Right atrium auricular region (tissue), 2 donors: Measurements from ENCODE around the gene PRSS38. TPM values are rescaled to one million over a fixed set of nuclear protein-coding genes. Genes with fewer than 3 reads are reported as not detected.

Source experiments
- DNase-seq: peaks from one replicate; pipeline ENCODE4 v3.0.0-alpha.2; 2019; ENCODE audit warnings: low spot score
- H3K27ac ChIP-seq, 2 donors: fragments of 200-600 bp; sonication (generic); 1 replicate in 1 of 2; 2 replicates in 1 of 2; pipeline ENCODE4 v1.5.1; 2016 to 2019
- H3K27me3 ChIP-seq, 2 donors: fragments of 200-600 bp; sonication (generic); one replicate each; pipeline versions ENCODE4 v1.5.1 to v1.6.0; 2017 to 2019
- H3K36me3 ChIP-seq: fragments of 200-600 bp; sonication (generic); one replicate; pipeline ENCODE4 v1.5.1; 2016
- H3K4me1 ChIP-seq, 2 donors: fragments of 200-600 bp; sonication (generic); one replicate each; pipeline versions ENCODE4 v1.5.1 to v1.6.0; 2017 to 2019
- H3K4me3 ChIP-seq, 2 donors: fragments of 200-600 bp; sonication (generic); 1 replicate in 1 of 2; 2 replicates in 1 of 2; pipeline ENCODE4 v1.5.1; 2017 to 2019; ENCODE audit warnings: mild to moderate bottlenecking in 1 of 2, moderate library complexity in 1 of 2
- H3K9me3 ChIP-seq, 2 donors: fragments of 200-600 bp; sonication (generic); one replicate each; pipeline ENCODE4 v1.5.1; 2019
- CTCF ChIP-seq, 2 donors: fragments of 200-600 bp; sonication (generic); IDR thresholded peaks; one replicate each; pipeline ENCODE4 v1.5.1; 2019; ENCODE audit warnings: antibody characterized with exemption in 2 of 2
- total RNA-seq, 2 donors: library from RNA; depleted of rRNA; stranded (reverse); fragments of >200 nt; gene quantifications; one replicate each; pipeline ENCODE4 v1.1.0, GENCODE V29; 2016

PRSS38 gene
- total RNA-seq, 2 donors from 2014 or later: not detected

- no peak for TF ChIP-seq CTCF (IDR thresholded peaks at IDR 0.05)
- no peaks in the 10 kb centered on the region for H3K4me1 ChIP-seq
- H3K36me3 ChIP-seq: no peaks in the 10 kb centered on the region
- H3K9me3 ChIP-seq: peaks cover 5 to 24% of the 10 kb centered on the region in 2 donors
- no peak overlapping the region for H3K4me3 ChIP-seq
- H3K27me3 ChIP-seq: no peaks in the 10 kb centered on the region
- no peak overlapping the region for H3K27ac ChIP-seq
- no peak for DNase-seq
These were observed 6.4 kb upstream of the PRSS38 start for GRCh38 chr1:227809026-227809425.

- H3K4me1 ChIP-seq: no peaks in the 10 kb centered on the region
- peaks cover 5 to 19% of the 10 kb centered on the region in 2 donors for H3K9me3 ChIP-seq
- TF ChIP-seq CTCF (IDR thresholded peaks at IDR 0.05): no peak
- H3K27me3 ChIP-seq: no peaks in the 10 kb centered on the region
- DNase-seq: no peak
- H3K4me3 ChIP-seq: no peak overlapping the region
- H3K36me3 ChIP-seq: no peaks in the 10 kb centered on the region
- no peak overlapping the region for H3K27ac ChIP-seq
These were observed 1.5 kb upstream of the PRSS38 start for GRCh38 chr1:227813962-227814361.

DNA sequence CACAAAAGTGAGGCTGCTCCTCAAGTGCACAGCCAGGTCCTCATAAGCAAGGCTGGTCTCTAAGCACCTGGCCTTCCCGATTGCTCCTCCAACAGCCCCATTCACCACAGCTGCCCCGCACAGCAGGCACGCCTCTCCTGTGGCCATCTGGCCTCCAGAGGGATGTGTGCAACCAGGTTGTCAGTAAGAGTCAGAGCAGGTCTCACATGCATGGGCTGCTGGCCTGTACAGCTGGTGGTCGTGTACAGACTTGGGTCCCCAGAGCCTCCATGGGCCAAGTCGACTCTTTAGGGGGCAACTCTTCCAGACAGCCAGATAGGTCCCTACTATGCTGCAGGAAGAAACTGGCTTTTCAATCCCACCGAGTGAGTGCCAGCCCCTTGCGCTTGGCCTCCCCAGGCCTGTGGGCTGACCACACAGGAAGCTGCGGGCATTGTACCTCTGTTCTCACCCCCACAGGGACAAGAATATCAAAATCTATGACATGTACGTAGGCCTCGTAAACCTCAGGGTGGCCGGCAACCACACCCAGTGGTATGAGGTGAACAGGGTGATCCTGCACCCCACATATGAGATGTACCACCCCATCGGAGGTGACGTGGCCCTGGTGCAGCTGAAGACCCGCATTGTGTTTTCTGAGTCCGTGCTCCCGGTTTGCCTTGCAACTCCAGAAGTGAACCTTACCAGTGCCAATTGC, 1.4 kb downstream of the PRSS38 start:
- Histone ChIP-seq H3K27me3 (no peaks in the 10 kb centered on the region), H3K27ac (no peak overlapping the region), H3K9me3 (peaks cover 5 to 26% of the 10 kb centered on the region in 2 donors), H3K36me3 (no peaks in the 10 kb centered on the region), H3K4me3 (no peak overlapping the region), H3K4me1 (no peaks in the 10 kb centered on the region)
- no peak for DNase-seq
- no peak for TF ChIP-seq CTCF (IDR thresholded peaks at IDR 0.05)

DNA sequence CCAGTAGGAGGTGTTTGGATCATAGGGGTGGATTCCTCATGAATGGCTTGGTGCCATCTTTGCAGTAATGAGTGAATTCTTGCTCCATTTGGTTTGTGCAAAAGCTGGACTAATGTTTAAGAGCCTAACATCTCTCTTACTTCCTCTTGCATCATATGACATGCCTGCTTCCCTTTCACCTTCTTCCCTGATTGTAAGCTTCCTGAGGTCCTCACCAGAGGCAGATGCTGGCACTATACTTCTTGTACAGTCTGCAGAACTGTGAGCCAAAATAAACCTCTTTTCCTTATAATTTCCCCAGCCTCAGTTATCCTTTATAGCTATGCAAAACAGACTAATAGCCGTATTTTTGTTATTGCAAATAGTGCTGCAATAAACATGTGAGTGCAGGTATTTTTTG, 8.1 kb downstream of the PRSS38 start:
- DNase-seq: no peak
- TF ChIP-seq CTCF (IDR thresholded peaks at IDR 0.05): no peak
- Histone ChIP-seq H3K9me3 (peaks cover 0 to 9% of the 10 kb centered on the region in 2 donors), H3K4me3 (no peak overlapping the region), H3K4me1 (no peaks in the 10 kb centered on the region), H3K36me3 (no peaks in the 10 kb centered on the region), H3K27ac (no peak overlapping the region), H3K27me3 (no peaks in the 10 kb centered on the region)

DNA sequence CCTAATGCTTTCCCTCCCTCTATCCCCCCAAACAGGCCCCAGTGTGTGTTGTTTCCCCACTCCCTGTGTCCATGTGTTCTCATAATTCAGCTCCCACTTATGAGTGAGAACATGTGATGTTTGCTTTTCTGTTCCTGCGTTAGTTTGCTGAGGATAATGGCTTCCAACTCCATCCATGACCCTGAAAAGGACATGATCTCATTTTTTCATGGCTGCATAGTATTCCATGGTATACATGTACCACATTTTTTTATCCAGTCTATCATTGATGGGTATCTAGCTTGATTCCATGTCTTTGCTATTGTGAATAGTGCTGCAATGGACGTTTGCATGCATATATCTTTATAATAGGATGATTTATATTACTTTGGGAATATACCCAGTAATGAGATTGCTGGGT, 8.7 kb downstream of the PRSS38 start:
- peaks cover 0 to 9% of the 10 kb centered on the region in 2 donors for H3K9me3 ChIP-seq
- no peaks in the 10 kb centered on the region for H3K27me3 ChIP-seq
- H3K4me3 ChIP-seq: no peak overlapping the region
- DNase-seq: no peak
- no peaks in the 10 kb centered on the region for H3K36me3 ChIP-seq
- H3K27ac ChIP-seq: no peak overlapping the region
- TF ChIP-seq CTCF (IDR thresholded peaks at IDR 0.05): no peak
- no peaks in the 10 kb centered on the region for H3K4me1 ChIP-seq

DNA sequence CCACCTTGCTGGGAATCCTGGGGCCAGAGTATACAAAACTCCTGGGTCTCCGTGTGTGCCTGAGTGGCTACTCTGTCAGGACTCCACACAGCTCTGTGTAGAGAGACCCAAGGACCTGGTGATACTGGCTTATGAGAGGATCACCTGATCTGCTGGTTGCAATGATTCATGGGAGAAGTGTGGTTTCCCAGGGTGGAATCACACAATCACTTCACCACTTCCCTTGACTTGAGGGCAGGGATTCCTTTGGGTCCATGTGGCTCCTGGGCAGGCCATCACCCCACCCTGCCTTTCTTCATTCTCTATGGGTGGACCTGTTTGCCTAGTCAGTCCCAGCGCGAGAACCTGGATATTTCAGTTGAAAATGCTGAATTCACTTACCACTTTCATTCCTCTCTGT, 13.3 kb downstream of the PRSS38 start:
- Histone ChIP-seq H3K9me3 (no peaks in the 10 kb centered on the region), H3K4me3 (no peak overlapping the region), H3K4me1 (no peaks in the 10 kb centered on the region), H3K36me3 (no peaks in the 10 kb centered on the region), H3K27ac (no peak overlapping the region), H3K27me3 (no peaks in the 10 kb centered on the region)
- DNase-seq: no peak
- no peak for TF ChIP-seq CTCF (IDR thresholded peaks at IDR 0.05)
